ENCODE measurements around the gene SWI5. TPM values are rescaled to one million over a fixed set of nuclear protein-coding genes. Genes with fewer than 3 reads are reported as not detected.
A peak's percentile ranks its signal among the peaks of the same experiment; 100 is the strongest.

SWI5 gene
- total RNA-seq, 2 donors from 2014 or later = 33.4 to 46.9 TPM

GRCh38 chr9:128266868-128267590, 9.0 kb upstream of the SWI5 start:
- H3K4me3 Mint-ChIP-seq = no peak overlapping the region
- Histone ChIP-seq H3K27ac (ENCODE audit: low read depth, low read length) (no peak overlapping the region), H3K9ac (ENCODE audit: extremely low read depth, low read length, poor library complexity, severe bottlenecking) (no peak overlapping the region), H3K4me3 (ENCODE audit: low read length) (no peak overlapping the region), H3K4me1 (ENCODE audit: control insufficient read depth, insufficient read depth, low read length) (no peaks in the 10 kb centered on the region), H3K27me3 (ENCODE audit: control insufficient read depth, insufficient read depth, low read length, poor library complexity, severe bottlenecking) (no peaks in the 10 kb centered on the region), H3K9me3 (ENCODE audit: control insufficient read depth, low read length) (no peaks in the 10 kb centered on the region), H3K36me3 (ENCODE audit: control insufficient read depth, insufficient read depth, low read length) (peaks cover 70% of the 10 kb centered on the region)
- WGBS, 2 experiments (ENCODE audit: insufficient coverage in 1 of 2, insufficient read length in 1 of 2) = 95% methylated on average over 10 to 15 of the region's 15 CpGs
- TF ChIP-seq, protein P1, sequence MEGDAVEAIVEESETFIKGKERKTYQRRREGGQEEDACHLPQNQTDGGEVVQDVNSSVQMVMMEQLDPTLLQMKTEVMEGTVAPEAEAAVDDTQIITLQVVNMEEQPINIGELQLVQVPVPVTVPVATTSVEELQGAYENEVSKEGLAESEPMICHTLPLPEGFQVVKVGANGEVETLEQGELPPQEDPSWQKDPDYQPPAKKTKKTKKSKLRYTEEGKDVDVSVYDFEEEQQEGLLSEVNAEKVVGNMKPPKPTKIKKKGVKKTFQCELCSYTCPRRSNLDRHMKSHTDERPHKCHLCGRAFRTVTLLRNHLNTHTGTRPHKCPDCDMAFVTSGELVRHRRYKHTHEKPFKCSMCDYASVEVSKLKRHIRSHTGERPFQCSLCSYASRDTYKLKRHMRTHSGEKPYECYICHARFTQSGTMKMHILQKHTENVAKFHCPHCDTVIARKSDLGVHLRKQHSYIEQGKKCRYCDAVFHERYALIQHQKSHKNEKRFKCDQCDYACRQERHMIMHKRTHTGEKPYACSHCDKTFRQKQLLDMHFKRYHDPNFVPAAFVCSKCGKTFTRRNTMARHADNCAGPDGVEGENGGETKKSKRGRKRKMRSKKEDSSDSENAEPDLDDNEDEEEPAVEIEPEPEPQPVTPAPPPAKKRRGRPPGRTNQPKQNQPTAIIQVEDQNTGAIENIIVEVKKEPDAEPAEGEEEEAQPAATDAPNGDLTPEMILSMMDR (conservative IDR thresholded peaks at IDR 0.05) = no peak
- no peak overlapping the region for H3K27ac Mint-ChIP-seq
- no peak for DNase-seq
- no peaks in the 10 kb centered on the region for H3K4me1 Mint-ChIP-seq
- H3K9me3 Mint-ChIP-seq = no peaks in the 10 kb centered on the region
- no peaks in the 10 kb centered on the region for H3K27me3 Mint-ChIP-seq (ENCODE audit: insufficient read depth)
- H3K36me3 Mint-ChIP-seq (ENCODE audit: low read depth) = peaks cover 57% of the 10 kb centered on the region

DNA sequence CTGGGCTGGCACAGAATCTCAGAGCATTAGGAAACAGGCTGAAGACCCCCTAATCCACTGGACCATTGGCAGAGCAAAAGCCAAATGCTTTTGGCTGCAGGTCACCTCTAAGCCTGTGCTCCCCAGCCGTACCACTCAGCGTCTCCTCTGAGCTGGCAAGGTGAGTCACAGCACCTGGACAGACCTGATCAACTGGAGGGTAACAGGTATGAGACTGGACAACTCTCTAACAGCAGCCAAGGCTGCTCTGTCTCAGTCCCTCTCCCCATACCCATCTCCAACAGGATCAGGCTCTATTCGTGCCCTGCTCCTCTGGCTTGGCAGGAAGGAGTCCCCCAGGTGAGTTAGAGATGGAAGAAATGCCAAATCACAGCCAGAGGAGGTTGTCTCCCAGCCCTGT, 5.0 kb upstream of the SWI5 start:
- Histone ChIP-seq H3K4me1 (ENCODE audit: control insufficient read depth, insufficient read depth, low read length) (no peaks in the 10 kb centered on the region), H3K27ac (ENCODE audit: low read depth, low read length) (no peak overlapping the region), H3K27me3 (ENCODE audit: control insufficient read depth, insufficient read depth, low read length, poor library complexity, severe bottlenecking) (no peaks in the 10 kb centered on the region), H3K9ac (ENCODE audit: extremely low read depth, low read length, poor library complexity, severe bottlenecking) (no peak overlapping the region), H3K4me3 (ENCODE audit: low read length) (no peak overlapping the region), H3K9me3 (ENCODE audit: control insufficient read depth, low read length) (no peaks in the 10 kb centered on the region), H3K36me3 (ENCODE audit: control insufficient read depth, insufficient read depth, low read length) (peaks cover 67% of the 10 kb centered on the region)
- peaks cover 6% of the 10 kb centered on the region for H3K4me1 Mint-ChIP-seq
- H3K36me3 Mint-ChIP-seq (ENCODE audit: low read depth) = peaks cover 40% of the 10 kb centered on the region
- no peak overlapping the region for H3K4me3 Mint-ChIP-seq
- H3K9me3 Mint-ChIP-seq = no peaks in the 10 kb centered on the region
- WGBS, 2 experiments (ENCODE audit: insufficient coverage in 1 of 2, insufficient read length in 1 of 2) = 94 to 100% methylated on average over 2 to 3 of the region's 3 CpGs
- no peaks in the 10 kb centered on the region for H3K27me3 Mint-ChIP-seq (ENCODE audit: insufficient read depth)
- DNase-seq = peak; percentile 36
- no peak overlapping the region for H3K27ac Mint-ChIP-seq
- TF ChIP-seq, protein P1 (conservative IDR thresholded peaks at IDR 0.05) = no peak

DNA sequence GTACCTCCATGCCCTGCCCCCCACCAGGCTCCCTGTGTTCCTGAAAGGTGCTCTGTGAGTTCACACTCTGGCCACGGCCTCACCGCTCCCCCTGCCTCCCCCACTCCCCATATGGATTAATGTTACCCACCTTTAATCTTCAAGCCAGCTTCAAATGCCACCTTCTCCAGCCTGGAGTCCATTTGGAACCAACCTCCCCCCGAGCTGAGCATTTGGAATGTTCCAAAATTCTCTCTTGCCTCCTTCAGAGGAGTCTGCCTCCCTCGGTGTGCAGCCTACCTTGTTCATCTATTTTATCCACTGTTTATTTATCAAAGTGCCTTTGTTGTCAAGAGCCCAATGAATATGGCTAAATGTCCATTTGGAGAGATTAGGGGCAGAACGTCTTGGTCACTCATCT, 4.6 kb upstream of the SWI5 start:
- no peak overlapping the region for H3K27ac ChIP-seq (ENCODE audit: low read depth, low read length)
- Mint-ChIP-seq H3K4me1 (peaks cover 6% of the 10 kb centered on the region), H3K9me3 (no peaks in the 10 kb centered on the region), H3K27me3 (ENCODE audit: insufficient read depth) (no peaks in the 10 kb centered on the region), H3K27ac (no peak overlapping the region), H3K36me3 (ENCODE audit: low read depth) (peaks cover 36% of the 10 kb centered on the region), H3K4me3 (no peak overlapping the region)
- H3K9me3 ChIP-seq (ENCODE audit: control insufficient read depth, low read length) = no peaks in the 10 kb centered on the region
- no peaks in the 10 kb centered on the region for H3K27me3 ChIP-seq (ENCODE audit: control insufficient read depth, insufficient read depth, low read length, poor library complexity, severe bottlenecking)
- TF ChIP-seq, protein P1 (conservative IDR thresholded peaks at IDR 0.05) = no peak
- peaks cover 66% of the 10 kb centered on the region for H3K36me3 ChIP-seq (ENCODE audit: control insufficient read depth, insufficient read depth, low read length)
- WGBS, 2 experiments (ENCODE audit: insufficient coverage in 1 of 2, insufficient read length in 1 of 2) = 95 to 100% methylated on average over 3 to 5 of the region's 5 CpGs
- no peak overlapping the region for H3K9ac ChIP-seq (ENCODE audit: extremely low read depth, low read length, poor library complexity, severe bottlenecking)
- DNase-seq = no peak
- no peaks in the 10 kb centered on the region for H3K4me1 ChIP-seq (ENCODE audit: control insufficient read depth, insufficient read depth, low read length)
- H3K4me3 ChIP-seq (ENCODE audit: low read length) = no peak overlapping the region
